ENCODE measurements around the gene EMSY.

GRCh38 chr11:76542436-76542835, 97.6 kb downstream of the EMSY start:
- TF ChIP-seq, protein P1, sequence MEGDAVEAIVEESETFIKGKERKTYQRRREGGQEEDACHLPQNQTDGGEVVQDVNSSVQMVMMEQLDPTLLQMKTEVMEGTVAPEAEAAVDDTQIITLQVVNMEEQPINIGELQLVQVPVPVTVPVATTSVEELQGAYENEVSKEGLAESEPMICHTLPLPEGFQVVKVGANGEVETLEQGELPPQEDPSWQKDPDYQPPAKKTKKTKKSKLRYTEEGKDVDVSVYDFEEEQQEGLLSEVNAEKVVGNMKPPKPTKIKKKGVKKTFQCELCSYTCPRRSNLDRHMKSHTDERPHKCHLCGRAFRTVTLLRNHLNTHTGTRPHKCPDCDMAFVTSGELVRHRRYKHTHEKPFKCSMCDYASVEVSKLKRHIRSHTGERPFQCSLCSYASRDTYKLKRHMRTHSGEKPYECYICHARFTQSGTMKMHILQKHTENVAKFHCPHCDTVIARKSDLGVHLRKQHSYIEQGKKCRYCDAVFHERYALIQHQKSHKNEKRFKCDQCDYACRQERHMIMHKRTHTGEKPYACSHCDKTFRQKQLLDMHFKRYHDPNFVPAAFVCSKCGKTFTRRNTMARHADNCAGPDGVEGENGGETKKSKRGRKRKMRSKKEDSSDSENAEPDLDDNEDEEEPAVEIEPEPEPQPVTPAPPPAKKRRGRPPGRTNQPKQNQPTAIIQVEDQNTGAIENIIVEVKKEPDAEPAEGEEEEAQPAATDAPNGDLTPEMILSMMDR (IDR thresholded peaks at IDR 0.05; ENCODE audit: insufficient read depth, low read depth, low read length): no peak
- TF ChIP-seq EZH2 (IDR thresholded peaks at IDR 0.05; ENCODE audit: insufficient read depth, low read length): no peak
